A204.1 (cell line): ENCODE measurements around the gene PLEKHS1.
"Not testable (repeated sequence)": the region's sequence is repeated elsewhere in the genome, so short reads cannot be mapped to it uniquely, and the experiment has no call there.

Experiments used
- FAIRE-seq: peaks from 2 replicates; lab custom pipeline; 2012; peaks lifted over from hg19 to GRCh38; lab: Jason Lieb, UNC

PLEKHS1 gene

GRCh38 chr10:113801569-113801968 is 50.1 kb downstream of the PLEKHS1 start:
- FAIRE-seq: no peak

DNA sequence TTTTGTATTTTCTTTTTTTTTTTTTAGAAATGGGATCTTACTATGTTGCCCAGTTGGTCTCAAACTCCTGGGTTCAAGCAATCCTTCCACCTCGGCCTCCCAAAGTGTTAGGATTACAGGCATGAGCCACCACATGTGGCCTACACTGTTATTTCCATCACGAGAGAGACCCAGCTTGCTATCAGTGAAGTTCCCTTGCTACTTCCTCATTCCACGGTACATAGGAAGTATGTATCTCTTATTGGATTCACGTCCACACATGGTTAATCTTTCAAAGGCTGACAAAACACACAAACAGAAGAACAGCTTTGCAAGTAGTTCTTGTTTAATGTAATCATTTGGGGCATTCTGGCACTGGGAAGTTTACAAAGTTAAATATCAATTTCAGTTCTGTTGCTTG is 51.5 kb downstream of the PLEKHS1 start:
- FAIRE-seq: no peak

- no peak for FAIRE-seq
Measured at GRCh38 chr10:113806503-113806902, 55.0 kb downstream of the PLEKHS1 start.

DNA sequence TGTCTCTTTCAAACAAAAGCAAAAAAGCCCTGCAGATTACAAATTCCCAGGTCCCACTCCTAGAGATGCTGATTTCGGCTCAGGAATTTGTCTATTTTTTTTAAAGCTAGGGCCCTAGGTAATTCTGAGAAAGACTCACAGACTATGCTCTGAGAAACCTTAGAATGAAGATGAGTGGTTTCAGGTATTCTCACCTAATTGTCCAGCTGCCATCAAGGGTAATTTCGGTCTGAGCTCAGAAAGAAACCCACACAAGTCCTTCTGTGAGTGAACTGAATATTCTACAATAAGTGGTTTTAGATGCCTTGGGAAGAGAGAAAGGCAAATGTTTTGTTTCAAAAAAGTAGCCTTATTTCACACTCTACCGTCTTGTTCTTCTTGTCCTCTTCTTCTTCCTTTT is 56.7 kb downstream of the PLEKHS1 start:
- no peak for FAIRE-seq

GRCh38 chr10:113814700-113815099 is 63.2 kb downstream of the PLEKHS1 start:
- FAIRE-seq: not testable (repeated sequence)

GRCh38 chr10:113819989-113820388 is 68.5 kb downstream of the PLEKHS1 start:
- no peak for FAIRE-seq

- FAIRE-seq: no peak
Measured at GRCh38 chr10:113820507-113820906, 69.0 kb downstream of the PLEKHS1 start.

DNA sequence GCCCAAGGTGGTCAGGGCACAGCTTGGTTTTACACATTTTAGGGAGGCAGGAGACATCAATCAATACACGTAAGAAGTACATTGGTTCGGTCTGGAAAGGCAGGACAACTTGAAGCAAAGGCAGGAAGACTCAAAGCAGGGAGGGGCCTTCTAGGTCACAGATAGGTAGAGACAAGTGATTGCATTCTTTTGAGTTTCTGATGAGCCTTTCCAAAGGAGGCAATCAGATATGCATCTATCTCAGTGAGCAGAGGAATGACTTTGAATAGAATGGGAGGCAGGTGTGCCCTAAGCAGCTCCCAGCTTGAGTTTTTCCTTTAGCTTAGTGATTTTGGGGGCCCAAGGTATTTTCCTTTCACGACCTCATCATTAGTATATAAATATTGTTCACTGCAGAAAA is 69.8 kb downstream of the PLEKHS1 start:
- FAIRE-seq: not testable (repeated sequence)

DNA sequence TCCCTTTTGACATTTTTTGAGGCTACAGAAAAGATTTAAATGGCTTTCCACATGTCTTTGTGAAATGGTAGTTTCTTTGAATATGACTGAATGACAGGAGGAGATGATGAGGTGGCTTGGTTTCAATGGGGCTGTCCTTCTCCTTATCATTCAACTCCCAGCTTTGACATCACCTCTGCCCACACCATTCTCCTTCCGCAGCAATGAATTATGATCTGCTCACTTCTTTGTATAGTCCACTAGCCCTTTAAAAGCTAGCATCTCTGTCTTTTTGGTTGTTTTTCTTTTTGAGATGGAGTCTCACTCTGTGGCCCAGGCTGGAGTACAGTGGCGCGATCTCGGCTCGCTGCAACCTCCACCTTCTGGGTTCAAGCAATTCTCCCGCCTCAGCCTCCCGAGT is 70.7 kb downstream of the PLEKHS1 start:
- FAIRE-seq: no peak

GRCh38 chr10:113823389-113823788 is 71.9 kb downstream of the PLEKHS1 start:
- no peak for FAIRE-seq

DNA sequence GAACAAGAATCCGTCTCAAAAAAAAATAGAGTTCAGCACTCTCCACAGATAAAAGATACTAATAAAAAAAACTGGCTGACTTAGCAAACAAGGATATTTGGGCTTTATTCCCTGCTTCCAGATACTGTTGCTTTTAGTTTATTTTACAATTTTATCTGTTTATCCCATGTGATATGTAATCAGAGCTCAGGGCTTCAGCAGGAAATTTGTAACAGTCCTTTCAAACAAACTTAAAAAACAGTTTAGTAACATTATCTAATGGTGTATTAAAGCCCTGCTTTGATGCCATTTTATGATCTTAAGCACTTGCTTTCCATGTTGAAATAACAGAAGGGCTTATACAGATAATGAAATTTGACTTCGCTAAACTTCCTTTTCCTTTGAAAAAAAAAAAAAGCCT is 74.3 kb downstream of the PLEKHS1 start:
- FAIRE-seq: no peak

DNA sequence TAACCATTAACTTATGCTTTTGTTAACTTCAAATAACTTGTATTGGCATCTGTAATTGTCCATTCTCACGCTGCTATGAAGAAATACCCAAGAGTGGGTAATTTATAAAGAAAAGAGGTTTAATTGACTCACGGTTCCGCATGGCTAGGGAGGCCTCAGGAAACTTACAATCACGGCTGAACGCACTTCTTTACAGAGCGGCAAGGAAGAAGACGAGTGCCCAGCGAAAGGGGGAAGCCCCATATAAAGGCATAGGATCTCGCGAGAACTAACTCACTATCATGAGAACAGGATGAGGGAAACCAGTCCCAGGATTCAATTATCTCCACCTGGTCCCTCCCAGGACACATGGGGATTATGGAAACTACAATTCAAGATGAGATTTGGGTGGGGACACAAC is 77.1 kb downstream of the PLEKHS1 start:
- not testable (repeated sequence) for FAIRE-seq
